GDM1 (cell line): ENCODE data around the gene RAB31.
"Not testable (repeated sequence)": the region's sequence is repeated elsewhere in the genome, so short reads cannot be mapped to it uniquely, and the experiment has no call there.

Experiments
- DNase-seq: peaks from one replicate; lab custom pipeline; 2025; lab: John Stamatoyannopoulos, UW

The RAB31 gene

GRCh38 chr18:9758624-9759075, 50.5 kb downstream of the RAB31 start:
- DNase-seq: no peak

- DNase-seq: no peak
These were observed 52.5 kb downstream of the RAB31 start for GRCh38 chr18:9760641-9761040.

DNA sequence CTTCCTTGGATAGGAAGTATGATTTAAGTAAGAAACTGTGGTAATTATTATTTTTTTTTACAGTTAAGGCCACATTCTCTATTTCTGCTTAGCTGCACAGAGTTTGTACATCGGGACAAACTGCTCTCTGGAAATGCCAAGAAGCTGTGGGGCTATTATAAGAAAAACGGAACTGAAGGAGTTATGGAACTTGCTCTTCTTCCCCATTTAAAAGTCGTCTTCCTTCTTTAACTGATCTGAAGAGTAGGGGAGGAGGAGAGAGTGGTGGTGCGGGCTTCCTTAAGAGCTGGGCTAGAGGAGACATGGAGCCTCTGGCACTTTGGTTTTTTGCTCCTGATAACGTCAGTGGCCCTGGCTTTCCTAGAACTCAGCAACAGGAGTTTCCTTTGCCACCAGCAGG, 54.4 kb downstream of the RAB31 start:
- DNase-seq: no peak

GRCh38 chr18:9763157-9763556, 55.1 kb downstream of the RAB31 start:
- DNase-seq: no peak

DNA sequence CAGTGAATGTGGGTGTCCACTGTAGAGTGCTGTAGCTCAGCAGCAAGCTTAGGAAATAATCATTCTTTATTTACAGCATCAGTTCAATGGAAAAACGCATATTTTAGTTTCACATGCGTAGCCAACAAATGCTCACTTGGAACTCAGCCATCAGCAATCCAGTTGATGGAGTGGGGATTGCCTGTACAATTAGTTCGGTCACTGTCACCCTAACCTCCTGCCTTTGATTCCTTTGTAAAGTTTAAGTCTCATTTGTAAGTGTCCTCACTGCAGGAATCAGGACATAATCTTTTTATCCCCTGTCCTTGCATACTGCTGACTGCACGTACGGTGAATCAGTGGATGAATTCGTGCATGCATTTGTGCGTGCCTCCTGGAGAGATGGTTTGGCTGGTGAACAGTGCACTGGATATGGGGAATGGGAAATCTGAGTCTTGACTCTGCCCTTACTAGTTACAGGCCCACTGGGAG, 55.9 kb downstream of the RAB31 start:
- DNase-seq: no peak

- DNase-seq: no peak
These were observed 57.4 kb downstream of the RAB31 start for GRCh38 chr18:9765501-9765900.

GRCh38 chr18:9766076-9766481, 58.0 kb downstream of the RAB31 start:
- no peak for DNase-seq

DNA sequence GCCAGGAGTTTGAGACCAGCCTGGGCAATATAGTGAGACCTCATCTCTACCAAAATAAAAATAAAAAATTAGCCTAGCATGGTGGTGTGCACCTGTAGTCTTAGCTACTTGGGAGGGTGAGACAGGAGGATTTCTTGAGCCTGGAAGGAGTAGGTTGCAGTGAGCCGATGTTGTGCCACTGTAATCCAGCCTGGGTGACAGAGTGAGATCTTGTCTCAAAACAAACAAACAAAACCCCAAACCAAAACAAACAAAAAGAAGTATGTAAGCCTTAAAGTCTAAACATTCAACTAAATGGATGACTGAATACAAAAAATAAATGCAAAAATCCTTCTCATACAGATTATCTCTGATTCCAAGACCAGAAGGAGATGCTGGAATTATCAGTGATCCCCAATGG, 58.6 kb downstream of the RAB31 start:
- no peak for DNase-seq

DNA sequence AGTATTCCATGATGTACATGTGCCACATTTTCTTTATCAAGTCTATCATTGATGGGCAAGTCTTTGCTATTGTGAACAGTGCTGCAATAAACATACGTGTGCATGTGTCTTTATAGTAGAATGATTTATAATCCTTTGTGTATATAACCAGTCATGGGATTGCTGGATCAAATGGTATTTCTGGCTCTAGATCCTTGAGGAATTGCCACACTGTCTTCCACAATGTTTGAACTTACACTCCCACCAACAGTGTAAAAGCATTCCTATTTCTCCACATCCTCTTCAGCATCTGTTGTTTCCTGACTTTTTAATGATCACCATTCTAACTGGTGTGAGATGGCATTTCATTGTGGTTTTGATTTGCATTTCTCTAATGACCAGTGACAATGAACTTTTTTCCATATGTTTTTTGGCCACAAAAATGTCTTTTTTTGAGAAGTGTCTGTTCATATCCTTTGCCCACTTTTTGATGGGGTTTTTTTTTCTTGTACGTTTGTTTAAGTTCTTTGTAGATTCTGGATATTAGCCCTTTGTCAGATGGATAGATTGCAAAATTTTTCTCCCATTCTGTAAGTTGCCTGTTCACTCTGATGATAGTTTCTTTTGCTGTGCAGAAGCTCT, 60.1 kb downstream of the RAB31 start:
- DNase-seq: not testable (repeated sequence)

- DNase-seq: not testable (repeated sequence)
These were observed 62.0 kb downstream of the RAB31 start for GRCh38 chr18:9770111-9770510.

GRCh38 chr18:9771261-9771976, 63.3 kb downstream of the RAB31 start:
- DNase-seq: no peak

DNA sequence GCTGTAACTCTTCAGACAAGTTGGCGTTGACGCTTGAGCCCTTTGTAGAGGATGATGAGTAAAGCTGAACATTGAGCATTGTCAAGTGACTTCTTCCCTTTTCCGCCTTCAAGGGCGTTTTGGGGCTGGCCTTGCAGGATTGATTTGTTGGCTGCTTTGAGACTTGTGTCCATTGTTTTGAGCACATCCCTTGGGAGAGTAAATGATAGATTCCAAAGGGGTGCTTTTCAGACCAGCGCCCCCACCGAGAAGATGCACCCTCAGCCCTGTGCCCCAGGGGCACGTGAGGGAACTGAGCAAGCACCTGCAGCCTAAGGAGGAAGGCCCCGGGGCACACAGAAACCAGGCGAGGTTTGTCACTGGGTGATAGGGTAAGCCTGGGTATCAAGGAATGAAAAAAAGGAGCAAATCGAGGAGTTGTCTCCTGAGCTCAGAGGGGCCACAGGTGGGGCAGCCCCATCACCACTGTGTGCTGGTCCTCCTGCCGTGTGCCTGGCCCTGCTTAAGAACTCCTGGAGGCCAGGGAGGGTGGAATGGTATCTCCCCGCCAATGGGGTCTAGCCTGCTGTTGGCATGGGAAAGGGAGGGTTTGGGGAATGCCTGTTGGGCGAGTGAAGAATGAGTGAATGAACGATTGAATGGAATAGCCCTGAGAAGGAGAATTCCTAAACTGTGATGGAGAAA, 64.0 kb downstream of the RAB31 start:
- no peak for DNase-seq

- DNase-seq: no peak
These were observed 65.0 kb downstream of the RAB31 start for GRCh38 chr18:9772847-9773677.

- no peak for DNase-seq
These were observed 66.0 kb downstream of the RAB31 start for GRCh38 chr18:9774150-9774549.

GRCh38 chr18:9775178-9775577, 67.1 kb downstream of the RAB31 start:
- no peak for DNase-seq

- no peak for DNase-seq
These were observed 71.5 kb downstream of the RAB31 start for GRCh38 chr18:9779630-9780029.

DNA sequence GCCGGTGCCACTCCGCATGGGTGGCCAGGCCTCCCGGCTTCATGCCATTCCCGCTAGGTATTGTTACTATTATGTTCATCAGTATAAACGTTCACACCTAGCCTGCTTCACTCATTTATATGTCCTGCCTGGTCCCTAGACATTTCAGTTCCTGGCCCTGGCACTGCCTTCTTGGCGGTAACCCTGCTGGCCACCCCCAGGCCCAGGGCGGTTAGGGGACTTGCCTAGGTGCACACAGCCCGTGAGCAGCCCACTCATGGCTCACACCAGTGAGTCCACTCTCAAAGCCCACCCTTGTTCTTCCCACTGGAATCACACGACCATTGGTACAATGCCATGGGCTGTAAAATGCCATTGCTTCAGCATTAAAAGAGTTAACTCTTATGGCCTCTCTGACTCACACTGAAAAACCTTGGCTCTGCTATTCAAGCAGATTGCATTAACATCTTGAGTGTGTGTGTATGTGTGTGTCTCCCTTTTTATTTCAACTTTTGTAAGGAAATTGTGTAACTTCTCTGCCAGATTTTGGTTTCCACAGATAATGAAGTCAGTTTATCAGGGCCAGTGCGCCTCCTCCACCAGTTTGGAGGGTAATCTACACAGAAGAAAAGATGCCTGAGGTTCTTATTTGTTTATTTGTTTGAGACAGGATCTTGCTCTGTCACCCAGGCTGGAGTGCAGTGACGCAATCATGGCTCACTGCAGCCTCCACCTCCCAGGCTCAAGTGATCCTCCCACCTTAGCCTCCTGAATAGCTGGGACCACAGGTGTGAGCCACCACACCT, 74.2 kb downstream of the RAB31 start:
- DNase-seq: no peak

- no peak for DNase-seq
These were observed 78.5 kb downstream of the RAB31 start for GRCh38 chr18:9786631-9787030.

DNA sequence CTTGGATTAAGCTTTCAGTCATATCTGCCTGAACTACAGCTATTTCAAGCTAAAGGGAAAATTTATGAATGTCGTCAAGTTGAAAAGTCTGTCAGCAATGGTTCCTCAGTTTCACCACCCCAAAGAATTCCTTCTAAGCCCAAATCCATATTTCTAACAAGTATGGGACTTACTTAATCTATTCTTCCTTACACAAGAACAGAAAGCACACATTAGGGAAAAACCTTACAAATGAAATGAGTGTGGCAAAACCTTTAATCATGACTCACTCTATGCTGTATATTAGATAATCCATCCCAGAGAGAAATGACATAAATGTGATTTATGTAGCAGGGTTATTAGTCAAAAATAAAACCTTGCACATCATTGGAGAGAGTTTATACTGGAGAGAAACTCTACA, 78.9 kb downstream of the RAB31 start:
- no peak for DNase-seq

DNA sequence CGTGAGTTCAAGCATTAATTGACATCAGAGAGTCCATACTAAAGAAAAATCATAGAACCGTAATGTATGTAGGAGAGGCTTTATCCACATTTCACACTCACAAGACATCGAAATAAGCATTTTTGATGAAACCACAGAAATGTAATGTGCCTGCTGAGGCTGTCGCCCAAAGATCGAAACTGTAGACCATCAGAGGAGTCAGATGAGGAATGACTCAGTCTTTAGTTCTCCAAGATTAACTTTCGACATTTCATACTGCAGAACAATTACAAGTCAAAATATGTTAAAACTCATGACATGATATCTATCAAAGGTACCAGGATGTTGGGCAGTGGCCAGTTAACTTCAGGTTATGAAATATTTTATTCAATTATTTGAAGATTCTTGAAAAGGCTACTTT, 79.6 kb downstream of the RAB31 start:
- DNase-seq: no peak

DNA sequence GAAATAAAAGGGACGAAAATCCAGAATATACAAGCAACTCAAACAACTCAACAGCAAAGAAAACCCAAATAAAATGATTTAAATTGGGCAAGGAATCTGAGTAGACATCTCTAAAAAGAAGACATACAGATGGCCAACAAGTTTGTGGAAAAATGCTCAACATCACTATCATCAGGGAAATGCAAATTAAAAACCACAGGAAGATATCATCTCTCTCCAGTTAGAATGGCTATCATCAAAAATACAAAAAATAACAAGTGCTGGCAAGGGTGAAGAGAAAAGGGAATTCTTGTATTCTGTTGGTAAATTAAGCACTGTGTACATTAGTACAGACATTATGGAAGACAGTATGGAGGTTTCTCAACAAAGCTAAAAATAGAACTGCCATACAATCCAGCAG, 80.0 kb downstream of the RAB31 start:
- no peak for DNase-seq
